Measurements from ENCODE around the gene ADGRL3. TPM values are rescaled to one million over a fixed set of nuclear protein-coding genes. Genes with fewer than 3 reads are reported as not detected.

The ADGRL3 gene
- total RNA-seq, 2 donors from 2014 or later, result not detected

DNA sequence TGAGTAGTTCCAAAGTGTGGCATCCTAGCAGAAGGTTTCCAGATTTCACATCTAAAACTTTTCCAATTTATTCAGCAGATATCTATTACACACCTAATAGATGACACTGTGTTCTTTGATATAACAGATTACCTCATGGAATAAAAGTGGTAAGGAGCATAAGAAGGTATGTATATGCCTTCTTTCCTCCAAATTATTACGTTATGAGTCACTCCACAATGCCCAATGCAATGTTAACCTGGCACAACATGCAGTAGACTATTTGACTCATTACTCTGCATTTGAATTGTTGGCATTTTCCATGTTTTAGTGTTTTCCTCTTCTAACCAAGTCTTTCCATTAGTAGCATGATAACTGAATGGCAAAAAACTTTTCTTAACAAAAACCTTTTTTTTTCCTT lies 383.6 kb downstream of the ADGRL3 start:
- H3K27ac Mint-ChIP-seq, result no peak overlapping the region
- H3K4me1 Mint-ChIP-seq (ENCODE audit: low read depth), result no peaks in the 10 kb centered on the region
- H3K36me3 Mint-ChIP-seq (ENCODE audit: insufficient read depth in 2 of 2), result no peaks in the 10 kb centered on the region
- no peak overlapping the region for H3K4me3 Mint-ChIP-seq
- no peaks in the 10 kb centered on the region for H3K27me3 Mint-ChIP-seq (ENCODE audit: low read depth)
- DNase-seq, result no peak
- H3K9me3 Mint-ChIP-seq, result peaks cover 6 to 14% of the 10 kb centered on the region in 2 donors
- ATAC-seq (replicated peaks in 1 of 2), result no peak

GRCh38 chr4:61588621-61589402 lies 388.7 kb downstream of the ADGRL3 start:
- H3K9me3 Mint-ChIP-seq, result peaks cover 5 to 7% of the 10 kb centered on the region in 2 donors
- H3K27me3 Mint-ChIP-seq (ENCODE audit: low read depth), result no peaks in the 10 kb centered on the region
- no peak for DNase-seq
- H3K36me3 Mint-ChIP-seq (ENCODE audit: insufficient read depth in 2 of 2), result no peaks in the 10 kb centered on the region
- ATAC-seq (replicated peaks in 1 of 2), result no peak
- no peaks in the 10 kb centered on the region for H3K4me1 Mint-ChIP-seq (ENCODE audit: low read depth)
- no peak overlapping the region for H3K4me3 Mint-ChIP-seq
- H3K27ac Mint-ChIP-seq, result no peak overlapping the region

GRCh38 chr4:61590881-61591280 lies 390.8 kb downstream of the ADGRL3 start:
- Mint-ChIP-seq H3K36me3 (ENCODE audit: insufficient read depth in 2 of 2) (no peaks in the 10 kb centered on the region), H3K4me1 (ENCODE audit: low read depth) (no peaks in the 10 kb centered on the region), H3K27me3 (ENCODE audit: low read depth) (no peaks in the 10 kb centered on the region), H3K27ac (no peak overlapping the region), H3K4me3 (no peak overlapping the region), H3K9me3 (peaks cover 6 to 7% of the 10 kb centered on the region in 2 donors)
- ATAC-seq (replicated peaks in 1 of 2), result no peak
- DNase-seq, result no peak

GRCh38 chr4:61596606-61597340 lies 396.6 kb downstream of the ADGRL3 start:
- DNase-seq, result no peak
- no peak overlapping the region for H3K4me3 Mint-ChIP-seq
- ATAC-seq (replicated peaks in 1 of 2), result no peak
- no peaks in the 10 kb centered on the region for H3K36me3 Mint-ChIP-seq (ENCODE audit: insufficient read depth in 2 of 2)
- H3K27me3 Mint-ChIP-seq (ENCODE audit: low read depth), result no peaks in the 10 kb centered on the region
- peaks cover 4 to 5% of the 10 kb centered on the region in 2 donors for H3K9me3 Mint-ChIP-seq
- no peak overlapping the region for H3K27ac Mint-ChIP-seq
- H3K4me1 Mint-ChIP-seq (ENCODE audit: low read depth), result no peaks in the 10 kb centered on the region

DNA sequence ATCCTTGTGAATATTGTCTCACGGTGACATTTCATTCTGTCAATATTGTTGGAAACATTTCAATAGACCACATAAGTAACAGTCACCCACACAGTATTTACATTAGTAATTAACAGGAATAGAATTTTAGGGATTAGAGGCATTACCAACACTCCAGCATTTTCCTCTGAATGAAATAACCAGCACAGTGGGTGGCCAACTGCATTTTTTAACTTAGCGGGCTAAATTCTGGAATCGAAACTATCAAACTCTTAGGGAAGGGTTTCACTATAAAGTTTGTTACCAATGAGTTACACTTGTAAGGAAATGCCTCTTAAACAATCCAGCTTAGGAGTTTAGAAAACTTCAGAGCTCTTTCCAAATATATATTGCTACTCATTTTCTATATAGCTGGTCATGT lies 403.0 kb downstream of the ADGRL3 start:
- peaks cover 7 to 10% of the 10 kb centered on the region in 2 donors for H3K9me3 Mint-ChIP-seq
- no peaks in the 10 kb centered on the region for H3K4me1 Mint-ChIP-seq (ENCODE audit: low read depth)
- ATAC-seq (replicated peaks in 1 of 2) (no peak), DNase-seq (no peak)
- H3K27ac Mint-ChIP-seq, result no peak overlapping the region
- H3K4me3 Mint-ChIP-seq, result no peak overlapping the region
- no peaks in the 10 kb centered on the region for H3K27me3 Mint-ChIP-seq (ENCODE audit: low read depth)
- peaks cover 2% of the 10 kb centered on the region in 2 donors for H3K36me3 Mint-ChIP-seq (ENCODE audit: insufficient read depth in 2 of 2)

DNA sequence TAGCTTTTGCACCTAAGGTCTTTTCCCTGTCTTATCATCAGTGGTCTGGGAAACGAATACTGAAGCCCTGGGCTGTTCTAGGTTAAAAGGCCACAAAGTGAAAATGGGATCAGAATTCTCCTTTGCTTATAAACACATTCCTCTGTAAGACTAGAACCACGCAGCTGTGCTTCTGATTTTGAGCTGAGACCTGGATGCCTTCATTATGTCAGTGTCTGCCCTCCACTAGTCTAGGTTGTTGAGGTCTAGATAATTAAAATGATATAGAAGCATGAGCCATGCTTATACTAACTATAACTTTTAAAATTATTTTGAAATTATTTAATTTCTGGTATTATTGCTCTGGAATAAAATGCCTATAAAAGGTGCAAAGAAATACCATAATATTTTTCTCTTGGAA lies 403.9 kb downstream of the ADGRL3 start:
- Mint-ChIP-seq H3K4me3 (no peak overlapping the region), H3K9me3 (peaks cover 7 to 10% of the 10 kb centered on the region in 2 donors), H3K27me3 (ENCODE audit: low read depth) (no peaks in the 10 kb centered on the region), H3K36me3 (ENCODE audit: insufficient read depth in 2 of 2) (peaks cover 2% of the 10 kb centered on the region in 2 donors), H3K27ac (no peak overlapping the region), H3K4me1 (ENCODE audit: low read depth) (no peaks in the 10 kb centered on the region)
- ATAC-seq (replicated peaks in 1 of 2), result no peak
- DNase-seq, result no peak

DNA sequence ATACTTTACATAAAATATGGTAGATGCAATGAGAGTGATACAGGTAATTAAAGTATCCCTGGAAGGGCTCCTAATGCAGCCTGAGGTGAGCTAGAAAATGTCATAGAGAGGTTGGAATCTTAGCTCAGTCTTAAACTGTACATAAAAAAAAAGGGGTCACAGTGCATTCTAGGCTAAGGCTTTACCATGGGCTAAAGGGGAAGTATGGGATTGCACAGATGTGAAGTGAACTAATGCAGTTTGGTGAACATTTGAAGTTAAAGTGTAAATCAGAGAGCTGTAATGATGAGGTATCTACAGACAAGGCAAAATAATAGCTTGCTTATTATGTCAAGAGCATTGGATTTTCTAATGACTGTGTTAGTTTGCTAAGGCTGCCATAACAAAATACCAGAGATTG lies 405.9 kb downstream of the ADGRL3 start:
- Mint-ChIP-seq H3K9me3 (peaks cover 7 to 10% of the 10 kb centered on the region in 2 donors), H3K27ac (no peak overlapping the region), H3K27me3 (ENCODE audit: low read depth) (no peaks in the 10 kb centered on the region), H3K4me1 (ENCODE audit: low read depth) (no peaks in the 10 kb centered on the region), H3K36me3 (ENCODE audit: insufficient read depth in 2 of 2) (peaks cover 2% of the 10 kb centered on the region in 2 donors), H3K4me3 (no peak overlapping the region)
- no peak for DNase-seq
- no peak for ATAC-seq (replicated peaks in 1 of 2)

- no peaks in the 10 kb centered on the region for H3K27me3 Mint-ChIP-seq (ENCODE audit: low read depth)
- H3K27ac Mint-ChIP-seq, result no peak overlapping the region
- H3K36me3 Mint-ChIP-seq (ENCODE audit: insufficient read depth in 2 of 2), result no peaks in the 10 kb centered on the region
- no peak for ATAC-seq (replicated peaks in 1 of 2)
- no peak overlapping the region for H3K4me3 Mint-ChIP-seq
- DNase-seq, result no peak
- peaks cover 0 to 4% of the 10 kb centered on the region in 2 donors for H3K9me3 Mint-ChIP-seq
- H3K4me1 Mint-ChIP-seq (ENCODE audit: low read depth), result no peaks in the 10 kb centered on the region
Measured at GRCh38 chr4:61614231-61614630, 414.1 kb downstream of the ADGRL3 start.

DNA sequence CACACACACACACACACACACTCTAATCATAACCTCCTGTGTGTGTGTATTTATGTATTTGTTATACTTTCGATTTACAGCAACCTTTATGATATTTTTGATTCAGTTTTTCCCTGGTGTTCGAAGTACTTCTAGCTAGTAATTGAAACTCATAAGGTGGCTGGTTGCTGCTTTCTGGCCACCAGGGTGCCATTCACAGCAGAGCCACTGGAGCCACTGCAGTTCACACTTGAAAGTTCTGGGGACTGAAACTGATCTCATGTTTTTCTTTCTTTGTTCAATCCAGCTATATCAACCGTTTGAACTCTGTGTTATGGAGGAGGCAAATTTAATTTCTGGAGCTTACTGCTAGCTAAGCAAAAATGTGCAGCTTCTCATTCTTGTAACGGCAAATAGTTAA lies 419.4 kb downstream of the ADGRL3 start:
- H3K27ac Mint-ChIP-seq, result no peak overlapping the region
- no peaks in the 10 kb centered on the region for H3K4me1 Mint-ChIP-seq (ENCODE audit: low read depth)
- DNase-seq (no peak), ATAC-seq (replicated peaks in 1 of 2) (no peak)
- peaks cover 7 to 12% of the 10 kb centered on the region in 2 donors for H3K9me3 Mint-ChIP-seq
- peaks cover 0 to 2% of the 10 kb centered on the region in 2 donors for H3K36me3 Mint-ChIP-seq (ENCODE audit: insufficient read depth in 2 of 2)
- H3K27me3 Mint-ChIP-seq (ENCODE audit: low read depth), result no peaks in the 10 kb centered on the region
- H3K4me3 Mint-ChIP-seq, result no peak overlapping the region

GRCh38 chr4:61628282-61628681 lies 428.2 kb downstream of the ADGRL3 start:
- Mint-ChIP-seq H3K36me3 (ENCODE audit: insufficient read depth in 2 of 2) (no peaks in the 10 kb centered on the region), H3K27me3 (ENCODE audit: low read depth) (no peaks in the 10 kb centered on the region), H3K27ac (no peak overlapping the region), H3K4me3 (no peak overlapping the region), H3K4me1 (ENCODE audit: low read depth) (no peaks in the 10 kb centered on the region), H3K9me3 (peaks cover 7 to 11% of the 10 kb centered on the region in 2 donors)
- ATAC-seq (replicated peaks in 1 of 2), result no peak
- DNase-seq, result no peak

DNA sequence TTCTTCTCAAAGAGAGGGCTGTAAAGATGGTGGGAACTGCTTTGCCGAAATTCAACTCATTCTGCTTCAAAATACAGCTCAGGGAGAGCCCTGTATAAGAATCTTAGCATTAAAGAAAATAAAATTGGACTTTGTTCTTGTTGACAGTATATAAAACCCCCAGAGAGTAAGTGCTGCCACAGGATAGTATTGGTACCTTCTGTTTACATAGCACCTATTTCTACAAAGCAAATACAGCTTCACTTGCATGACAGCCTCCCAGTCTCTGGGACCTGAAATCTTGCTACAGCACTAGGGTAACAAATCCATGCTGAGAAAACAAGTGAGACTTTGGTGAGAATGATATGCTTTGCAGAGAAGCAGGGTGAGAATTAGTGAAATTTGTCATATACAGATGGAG lies 428.6 kb downstream of the ADGRL3 start:
- Mint-ChIP-seq H3K27ac (no peak overlapping the region), H3K36me3 (ENCODE audit: insufficient read depth in 2 of 2) (no peaks in the 10 kb centered on the region), H3K9me3 (peaks cover 6 to 9% of the 10 kb centered on the region in 2 donors), H3K4me3 (no peak overlapping the region), H3K4me1 (ENCODE audit: low read depth) (no peaks in the 10 kb centered on the region), H3K27me3 (ENCODE audit: low read depth) (no peaks in the 10 kb centered on the region)
- no peak for ATAC-seq (replicated peaks in 1 of 2)
- DNase-seq, result no peak

DNA sequence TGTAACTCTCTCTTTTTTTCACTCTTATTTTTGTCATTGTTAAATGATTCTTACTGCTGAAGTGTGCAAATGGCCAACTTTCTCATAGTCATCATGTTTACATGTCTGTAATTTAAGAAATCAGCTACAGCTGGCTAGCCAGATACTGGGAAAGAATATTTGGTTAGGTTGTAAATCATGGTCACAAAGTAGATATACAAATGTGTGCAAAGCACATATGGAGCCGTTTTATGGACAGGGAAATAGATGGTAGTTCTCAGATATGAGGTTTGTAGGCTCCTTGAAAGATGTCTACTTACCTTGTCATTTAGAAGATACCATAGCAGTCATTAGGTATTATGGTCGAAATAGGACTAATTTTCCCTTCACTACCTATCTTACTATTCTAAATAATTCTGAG lies 430.4 kb downstream of the ADGRL3 start:
- H3K4me1 Mint-ChIP-seq (ENCODE audit: low read depth), result no peaks in the 10 kb centered on the region
- no peak overlapping the region for H3K27ac Mint-ChIP-seq
- DNase-seq (no peak), ATAC-seq (replicated peaks in 1 of 2) (no peak)
- H3K9me3 Mint-ChIP-seq, result peaks cover 8 to 12% of the 10 kb centered on the region in 2 donors
- H3K4me3 Mint-ChIP-seq, result no peak overlapping the region
- H3K36me3 Mint-ChIP-seq (ENCODE audit: insufficient read depth in 2 of 2), result no peaks in the 10 kb centered on the region
- H3K27me3 Mint-ChIP-seq (ENCODE audit: low read depth), result no peaks in the 10 kb centered on the region

DNA sequence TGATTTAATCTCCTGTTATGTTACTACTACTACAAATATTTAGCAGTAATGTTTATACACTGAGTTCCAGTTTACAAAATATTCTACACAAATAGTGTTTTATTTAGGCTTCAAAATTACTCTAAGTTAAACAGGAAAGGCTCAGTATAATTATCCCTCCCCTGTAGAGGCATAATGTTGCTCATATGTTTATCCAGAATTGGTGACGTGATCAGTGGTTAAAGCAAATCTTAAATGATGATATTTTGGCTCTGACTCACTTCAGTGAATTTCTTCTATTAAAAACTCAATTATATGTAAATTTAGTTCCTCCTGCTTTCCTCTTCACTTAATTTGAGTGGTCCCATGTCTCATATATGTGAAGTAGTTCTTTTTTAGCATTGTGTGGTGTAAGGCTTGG lies 438.5 kb downstream of the ADGRL3 start:
- Mint-ChIP-seq H3K36me3 (ENCODE audit: insufficient read depth in 2 of 2) (peaks cover 0 to 1% of the 10 kb centered on the region in 2 donors), H3K9me3 (peaks cover 5 to 17% of the 10 kb centered on the region in 2 donors), H3K27me3 (ENCODE audit: low read depth) (no peaks in the 10 kb centered on the region), H3K4me1 (ENCODE audit: low read depth) (no peaks in the 10 kb centered on the region), H3K27ac (no peak overlapping the region), H3K4me3 (no peak overlapping the region)
- no peak for ATAC-seq (replicated peaks in 1 of 2)
- no peak for DNase-seq
